Measurements from ENCODE around the gene RAPGEFL1.
"Not testable (repeated sequence)": the region's sequence is repeated elsewhere in the genome, so short reads cannot be mapped to it uniquely, and the experiment has no call there.

RAPGEFL1 gene

DNA sequence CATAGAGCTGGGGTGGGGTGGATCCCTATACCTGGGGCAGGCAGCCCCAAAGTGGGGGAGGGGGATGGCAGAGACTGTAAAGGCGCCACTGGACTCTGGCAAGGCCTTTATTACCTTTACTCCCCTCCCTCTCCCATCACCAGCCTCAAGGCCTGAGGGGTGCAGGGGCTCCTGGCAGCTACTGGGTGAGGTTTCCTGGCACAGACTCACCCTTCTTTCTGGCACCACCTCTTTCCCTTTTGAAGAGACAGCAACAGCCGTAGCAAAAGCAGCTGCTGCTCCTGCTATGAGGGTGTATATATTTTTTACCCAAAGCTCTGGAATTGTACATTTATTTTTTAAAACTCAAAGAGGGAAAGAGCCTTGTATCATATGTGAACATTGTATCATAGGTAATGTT lies 17.6 kb downstream of the RAPGEFL1 start:
- no peak for DNase-seq

DNA sequence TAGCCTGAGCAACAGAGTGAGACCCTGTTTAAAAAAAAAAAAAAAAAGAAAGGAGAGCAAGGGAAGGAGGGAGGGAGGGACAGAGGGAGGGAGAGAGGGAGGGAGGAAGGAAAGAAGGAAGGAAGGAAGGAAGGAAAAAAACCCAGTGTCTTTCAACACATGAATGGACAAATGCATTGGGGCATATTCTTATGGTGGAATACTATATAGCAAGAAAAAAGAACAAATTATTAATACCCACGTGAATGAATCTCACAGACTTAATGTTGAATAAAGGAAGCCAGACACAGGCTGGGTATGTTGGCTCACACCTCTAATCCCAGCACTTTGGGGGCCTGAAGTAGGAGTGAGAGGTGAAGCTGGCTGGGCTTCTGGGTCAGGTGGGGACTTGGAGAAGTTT lies 20.3 kb downstream of the RAPGEFL1 start:
- H3K27ac ChIP-seq (ENCODE audit: low read length), result no peak overlapping the region
- H3K9me3 ChIP-seq (ENCODE audit: insufficient read depth, low read length, severe bottlenecking), result no peaks in the 10 kb centered on the region
- no peak overlapping the region for H3K4me3 ChIP-seq (ENCODE audit: low read depth in 1 of 2, low read length in 2 of 2)
- no peak overlapping the region for H3K9ac ChIP-seq (ENCODE audit: low read depth, low read length)
- no peak for TF ChIP-seq EZH2 (IDR thresholded peaks at IDR 0.05; ENCODE audit: borderline replicate concordance, low read depth, low read length, severe bottlenecking)
- TF ChIP-seq, protein P1, sequence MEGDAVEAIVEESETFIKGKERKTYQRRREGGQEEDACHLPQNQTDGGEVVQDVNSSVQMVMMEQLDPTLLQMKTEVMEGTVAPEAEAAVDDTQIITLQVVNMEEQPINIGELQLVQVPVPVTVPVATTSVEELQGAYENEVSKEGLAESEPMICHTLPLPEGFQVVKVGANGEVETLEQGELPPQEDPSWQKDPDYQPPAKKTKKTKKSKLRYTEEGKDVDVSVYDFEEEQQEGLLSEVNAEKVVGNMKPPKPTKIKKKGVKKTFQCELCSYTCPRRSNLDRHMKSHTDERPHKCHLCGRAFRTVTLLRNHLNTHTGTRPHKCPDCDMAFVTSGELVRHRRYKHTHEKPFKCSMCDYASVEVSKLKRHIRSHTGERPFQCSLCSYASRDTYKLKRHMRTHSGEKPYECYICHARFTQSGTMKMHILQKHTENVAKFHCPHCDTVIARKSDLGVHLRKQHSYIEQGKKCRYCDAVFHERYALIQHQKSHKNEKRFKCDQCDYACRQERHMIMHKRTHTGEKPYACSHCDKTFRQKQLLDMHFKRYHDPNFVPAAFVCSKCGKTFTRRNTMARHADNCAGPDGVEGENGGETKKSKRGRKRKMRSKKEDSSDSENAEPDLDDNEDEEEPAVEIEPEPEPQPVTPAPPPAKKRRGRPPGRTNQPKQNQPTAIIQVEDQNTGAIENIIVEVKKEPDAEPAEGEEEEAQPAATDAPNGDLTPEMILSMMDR (IDR thresholded peaks at IDR 0.05; ENCODE audit: borderline replicate concordance, extremely low read depth, low read length, poor library complexity, severe bottlenecking), result no peak
- H2AFZ ChIP-seq (ENCODE audit: low read depth, low read length), result no peak overlapping the region
- H4K20me1 ChIP-seq (ENCODE audit: insufficient read depth, low read length), result no peaks in the 10 kb centered on the region
- no peak overlapping the region for H3K4me2 ChIP-seq (ENCODE audit: insufficient read depth, low read length)
- H3K36me3 ChIP-seq (ENCODE audit: insufficient read depth, low read length), result no peaks in the 10 kb centered on the region
- ATAC-seq (ENCODE audit: insufficient read depth, low read depth) (no peak), DNase-seq (no peak)
- peaks cover 20% of the 10 kb centered on the region for H3K4me1 ChIP-seq (ENCODE audit: insufficient read depth, low read length)
- no peaks in the 10 kb centered on the region for H3K79me2 ChIP-seq (ENCODE audit: insufficient read depth, low read length)
- no peaks in the 10 kb centered on the region for H3K27me3 ChIP-seq (ENCODE audit: insufficient read depth, low read length, poor library complexity)

More for the DNA sequence above, 17.6 kb downstream of the RAPGEFL1 start:
- TF ChIP-seq EZH2 (IDR thresholded peaks at IDR 0.05; ENCODE audit: borderline replicate concordance, low read depth, low read length, severe bottlenecking), result no peak
- TF ChIP-seq, protein P1 (IDR thresholded peaks at IDR 0.05; ENCODE audit: borderline replicate concordance, extremely low read depth, low read length, poor library complexity, severe bottlenecking), result no peak
- H3K4me3 ChIP-seq (ENCODE audit: low read depth in 1 of 2, low read length in 2 of 2), result no peak overlapping the region
- no peaks in the 10 kb centered on the region for H4K20me1 ChIP-seq (ENCODE audit: insufficient read depth, low read length)
- H3K27me3 ChIP-seq (ENCODE audit: insufficient read depth, low read length, poor library complexity), result no peaks in the 10 kb centered on the region
- peaks cover 17% of the 10 kb centered on the region for H3K4me1 ChIP-seq (ENCODE audit: insufficient read depth, low read length)
- no peak overlapping the region for H3K9ac ChIP-seq (ENCODE audit: low read depth, low read length)
- peak overlapping the region; percentile 40; the same call in 1 of the 2 replicates for H2AFZ ChIP-seq (ENCODE audit: low read depth, low read length)
- peak overlapping the region; percentile 56; the same call in 1 of the 2 replicates for H3K27ac ChIP-seq (ENCODE audit: low read length)
- H3K9me3 ChIP-seq (ENCODE audit: insufficient read depth, low read length, severe bottlenecking), result no peaks in the 10 kb centered on the region
- H3K36me3 ChIP-seq (ENCODE audit: insufficient read depth, low read length), result no peaks in the 10 kb centered on the region
- H3K79me2 ChIP-seq (ENCODE audit: insufficient read depth, low read length), result no peaks in the 10 kb centered on the region
- no peak overlapping the region for H3K4me2 ChIP-seq (ENCODE audit: insufficient read depth, low read length)
- no peak for ATAC-seq (ENCODE audit: insufficient read depth, low read depth)

DNA sequence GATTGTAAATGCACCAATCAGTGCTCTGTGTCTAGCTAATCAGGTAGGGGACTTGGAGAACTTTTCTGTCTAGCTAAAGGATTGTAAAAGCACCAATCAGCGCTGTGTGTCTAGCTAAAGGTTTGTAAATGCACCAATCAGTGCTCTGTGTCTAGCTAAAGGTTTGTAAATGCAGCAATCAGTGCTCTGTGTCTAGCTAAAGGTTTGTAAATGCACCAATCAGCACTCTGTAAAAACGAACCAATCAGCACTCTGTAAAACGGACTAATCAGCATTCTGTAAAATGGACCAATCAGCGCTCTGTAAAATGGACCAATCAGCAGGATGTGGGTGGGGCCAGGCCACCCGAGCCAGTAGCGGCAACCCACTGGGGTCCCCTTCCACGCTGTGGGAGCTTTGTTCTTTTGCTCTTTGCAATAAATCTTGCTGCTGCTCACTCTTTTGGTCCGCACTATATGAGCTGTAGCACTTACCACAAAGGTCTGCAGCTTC lies 20.7 kb downstream of the RAPGEFL1 start:
- H3K27me3 ChIP-seq (ENCODE audit: insufficient read depth, low read length, poor library complexity); H3K4me3 ChIP-seq (ENCODE audit: low read depth in 1 of 2, low read length in 2 of 2); H3K9ac ChIP-seq (ENCODE audit: low read depth, low read length); H3K27ac ChIP-seq (ENCODE audit: low read length); H2AFZ ChIP-seq (ENCODE audit: low read depth, low read length); H4K20me1 ChIP-seq (ENCODE audit: insufficient read depth, low read length); ATAC-seq (ENCODE audit: insufficient read depth, low read depth); H3K4me2 ChIP-seq (ENCODE audit: insufficient read depth, low read length); H3K9me3 ChIP-seq (ENCODE audit: insufficient read depth, low read length, severe bottlenecking); H3K36me3 ChIP-seq (ENCODE audit: insufficient read depth, low read length); H3K79me2 ChIP-seq (ENCODE audit: insufficient read depth, low read length): not testable (repeated sequence)
- H3K4me1 ChIP-seq (ENCODE audit: insufficient read depth, low read length), result peaks cover 20% of the 10 kb centered on the region
- DNase-seq, result peak; percentile 34

DNA sequence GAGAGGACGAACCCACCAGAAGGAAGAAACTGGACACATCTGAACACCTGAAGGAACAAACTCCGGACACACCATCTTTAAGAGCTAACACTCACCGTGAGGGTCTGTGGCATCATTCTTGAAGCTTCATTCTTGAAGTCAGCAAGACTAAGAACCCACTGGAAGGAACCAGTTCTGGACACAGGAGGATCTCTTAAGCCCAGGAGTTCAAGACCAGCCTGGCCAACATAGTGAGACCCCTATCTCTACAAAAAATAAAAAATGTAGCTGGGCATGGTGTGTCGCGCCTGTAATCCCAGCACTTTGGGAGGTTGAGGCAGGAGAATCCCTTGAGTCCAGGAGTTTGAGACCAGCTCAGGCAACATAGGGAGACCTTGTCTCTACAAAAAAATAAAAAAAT lies 21.3 kb downstream of the RAPGEFL1 start:
- Histone ChIP-seq H3K4me2 (ENCODE audit: insufficient read depth, low read length) (no peak overlapping the region), H3K4me1 (ENCODE audit: insufficient read depth, low read length) (peaks cover 16% of the 10 kb centered on the region)

More for the DNA sequence above, 21.3 kb downstream of the RAPGEFL1 start:
- Histone ChIP-seq H3K79me2 (ENCODE audit: insufficient read depth, low read length) (no peaks in the 10 kb centered on the region), H2AFZ (ENCODE audit: low read depth, low read length) (no peak overlapping the region), H3K9me3 (ENCODE audit: insufficient read depth, low read length, severe bottlenecking) (no peaks in the 10 kb centered on the region), H3K27me3 (ENCODE audit: insufficient read depth, low read length, poor library complexity) (no peaks in the 10 kb centered on the region), H3K36me3 (ENCODE audit: insufficient read depth, low read length) (no peaks in the 10 kb centered on the region), H3K27ac (ENCODE audit: low read length) (no peak overlapping the region), H3K9ac (ENCODE audit: low read depth, low read length) (no peak overlapping the region), H4K20me1 (ENCODE audit: insufficient read depth, low read length) (no peaks in the 10 kb centered on the region), H3K4me3 (ENCODE audit: low read depth in 1 of 2, low read length in 2 of 2) (no peak overlapping the region)
- DNase-seq (no peak), ATAC-seq (ENCODE audit: insufficient read depth, low read depth) (no peak)
- no peak for TF ChIP-seq EZH2 (IDR thresholded peaks at IDR 0.05; ENCODE audit: borderline replicate concordance, low read depth, low read length, severe bottlenecking)
- TF ChIP-seq, protein P1 (IDR thresholded peaks at IDR 0.05; ENCODE audit: borderline replicate concordance, extremely low read depth, low read length, poor library complexity, severe bottlenecking), result no peak

Measured in DND-41 (cell line).